HG03097 (cell line): ENCODE measurements around the gene DCLK2.

ENCODE experiments used
- ATAC-seq: cut with Tn5 transposase; IDR thresholded peaks from one replicate; pipeline ENCODE4 v1.9.1; 2021; ENCODE audit not compliant: unreplicated experiment, low FRiP score

Gene DCLK2

GRCh38 chr4:150256225-150256620 lies 178.0 kb downstream of the DCLK2 start:
- ATAC-seq: no peak

GRCh38 chr4:150256841-150257730 lies 178.8 kb downstream of the DCLK2 start:
- no peak for ATAC-seq

GRCh38 chr4:150258569-150258968 lies 180.3 kb downstream of the DCLK2 start:
- no peak for ATAC-seq

GRCh38 chr4:150259861-150260567 lies 181.8 kb downstream of the DCLK2 start:
- ATAC-seq: no peak

GRCh38 chr4:150261571-150261970 lies 183.3 kb downstream of the DCLK2 start:
- ATAC-seq: no peak

- ATAC-seq: no peak
These were observed 184.4 kb downstream of the DCLK2 start for GRCh38 chr4:150262611-150263010.

- no peak for ATAC-seq
These were observed 186.4 kb downstream of the DCLK2 start for GRCh38 chr4:150264595-150265161.

GRCh38 chr4:150265806-150266205 lies 187.6 kb downstream of the DCLK2 start:
- ATAC-seq: no peak

- no peak for ATAC-seq
These were observed 190.2 kb downstream of the DCLK2 start for GRCh38 chr4:150268444-150268843.

GRCh38 chr4:150278206-150278605 lies 200.0 kb downstream of the DCLK2 start:
- ATAC-seq: no peak

GRCh38 chr4:150280081-150280895 lies 202.0 kb downstream of the DCLK2 start:
- no peak for ATAC-seq

GRCh38 chr4:150280975-150281374 lies 202.7 kb downstream of the DCLK2 start:
- ATAC-seq: no peak

GRCh38 chr4:150283689-150284088 lies 205.4 kb downstream of the DCLK2 start:
- no peak for ATAC-seq

GRCh38 chr4:150286656-150287055 lies 208.4 kb downstream of the DCLK2 start:
- ATAC-seq: no peak

- ATAC-seq: no peak
These were observed 211.0 kb downstream of the DCLK2 start for GRCh38 chr4:150289198-150289597.

GRCh38 chr4:150289881-150290280 lies 211.6 kb downstream of the DCLK2 start:
- ATAC-seq: no peak

GRCh38 chr4:150297861-150298474 lies 219.7 kb downstream of the DCLK2 start:
- no peak for ATAC-seq

- no peak for ATAC-seq
These were observed 221.6 kb downstream of the DCLK2 start for GRCh38 chr4:150299816-150300215.

GRCh38 chr4:150302553-150302952 lies 224.3 kb downstream of the DCLK2 start:
- ATAC-seq: no peak

- ATAC-seq: no peak
These were observed 227.8 kb downstream of the DCLK2 start for GRCh38 chr4:150305995-150306394.
